Spleen (tissue), 11 donors: ENCODE results near the gene CUL9. TPM values are rescaled to one million over a fixed set of nuclear protein-coding genes. Genes with fewer than 3 reads are reported as not detected.

Source experiments
- DNase-seq: peaks from one replicate; pipeline ENCODE4 v3.0.0-alpha.2; 2020
- H3K27ac ChIP-seq, 8 donors: fragments of 200-600 bp; sonication (generic) in 7 of 8; 1 replicate in 4 of 8; 2 replicates in 4 of 8; pipeline versions ENCODE4 v1.5.0 to v1.8.0; 2016 to 2021; ENCODE audit warnings: inconsistent platforms in 4 of 8, mild to moderate bottlenecking in 4 of 8, moderate library complexity in 1 of 8
- H3K27me3 ChIP-seq, 7 donors: fragments of 200-600 bp; sonication (generic) in 6 of 7; replicated peaks in 1 of 7; 1 replicate in 4 of 7; 2 replicates in 3 of 7; pipeline versions ENCODE4 v1.5.0 to v1.8.0; 2016 to 2021; ENCODE audit warnings: inconsistent platforms in 3 of 7, mild to moderate bottlenecking in 1 of 7
- H3K36me3 ChIP-seq, 6 donors: fragments of 200-600 bp; sonication (generic) in 5 of 6; 1 replicate in 4 of 6; 2 replicates in 2 of 6; pipeline versions ENCODE4 v1.5.0 to v1.8.0; 2016 to 2021; ENCODE audit warnings: inconsistent platforms in 2 of 6
- H3K4me1 ChIP-seq, 6 donors: fragments of 200-600 bp; sonication (generic) in 5 of 6; 1 replicate in 3 of 6; 2 replicates in 3 of 6; pipeline versions ENCODE4 v1.5.0 to v1.8.0; 2016 to 2021; ENCODE audit warnings: inconsistent platforms in 3 of 6
- H3K4me3 ChIP-seq, 8 donors: fragments of 200-600 bp; sonication (generic) in 7 of 8; 1 replicate in 4 of 8; 2 replicates in 4 of 8; pipeline versions ENCODE4 v1.5.0 to v1.8.0; 2016 to 2021; ENCODE audit warnings: inconsistent platforms in 4 of 8, mild to moderate bottlenecking in 4 of 8, moderate library complexity in 2 of 8
- H3K9me3 ChIP-seq, 8 donors: fragments of 200-600 bp; sonication (generic) in 7 of 8; 1 replicate in 4 of 8; 2 replicates in 4 of 8; pipeline versions ENCODE4 v1.5.0 to v1.8.0; 2016 to 2021; ENCODE audit warnings: inconsistent platforms in 4 of 8
- CTCF ChIP-seq, 11 experiments: fragments of 200-600 bp in 7 of 11; fragments of 450-650 bp in 4 of 11; sonication (generic) in 4 of 11; IDR thresholded peaks in 8 of 11; conservative IDR thresholded peaks in 3 of 11; 1 replicate in 7 of 11; 2 replicates in 4 of 11; pipeline versions ENCODE4 v1.4.0 to v1.8.0; 2016 to 2021; ENCODE audit warnings: antibody characterized with exemption in 11 of 11, inconsistent platforms in 4 of 11, mild to moderate bottlenecking in 1 of 11
- POLR2A ChIP-seq, 3 donors: fragments of 450-650 bp; IDR thresholded peaks; one replicate each; pipeline ENCODE4 v1.5.1; 2017; ENCODE audit warnings: antibody characterized with exemption in 3 of 3, mild to moderate bottlenecking in 1 of 3
- POLR2AphosphoS5 ChIP-seq, 3 donors: sonication (generic); formaldehyde crosslinking; IDR thresholded peaks; one replicate each; pipeline ENCODE4 v1.5.1; 2017; ENCODE audit warnings: antibody characterized with exemption in 3 of 3
- WGBS, 5 donors: extraction: QIAGEN DNeasy Blood & Tissue Kit in 3 of 5; methylation state at CpG; one replicate each; pipeline versions ENCODE4 v1.1.5 to v1.1.7; 2013 to 2018; 5-methylcytosine and 5-hydroxymethylcytosine counted together
- intact Hi-C: fragments of 100-400 bp; cut with DNase I; formaldehyde crosslinking; loops from one replicate; pipeline ENCODE4 v1.15.0; 2023; ENCODE audit warnings: low total_unique reads
- polyA plus RNA-seq, 3 donors: library from polyadenylated mRNA; stranded (reverse); fragments of 200-250 nt; gene quantifications; one replicate each; pipeline ENCODE4 v1.2.1, GENCODE V29; 2013
- total RNA-seq, 7 donors: library from RNA; depleted of rRNA in 3 of 7; stranded (reverse); fragments of >200 nt in 3 of 7; fragmentation: NEBNext Ultra II Directional in 4 of 7; extraction: Animal tissue kit (Norgen Biotek cat#: 25700) in 4 of 7; gene quantifications; one replicate each; pipeline versions ENCODE4 v1.1.0 to v1.2.1, GENCODE V29; 2016 to 2021
- donor health status: healthy with polysubstance abuse.
- donor health status: DM: no; HTN: no; CAD: no; lungs with moderate emphysema.
- donor health status: DM: no; HTN: no; CAD: no.
- donor health status: Bipolar disorder and iron deficiency.
- donor health status: healthy.
- donor health status: DM: no; HTN: no; CAD: no.
- donor health status: DM: yes; HTN: yes; CAD: no.

Gene CUL9
- total and polyA plus RNA-seq, 10 donors: 50.4 to 145 (median 69.1) TPM

GRCh38 chr6:43239054-43239453, 57.1 kb downstream of the CUL9 start:
- H3K27ac ChIP-seq: no peak overlapping the region
- TF ChIP-seq POLR2AphosphoS5 (IDR thresholded peaks at IDR 0.05): no peak
- no peak for TF ChIP-seq CTCF (IDR thresholded peaks at IDR 0.05 in 8 of 11, conservative IDR thresholded peaks at IDR 0.05 in 3 of 11)
- TF ChIP-seq POLR2A (IDR thresholded peaks at IDR 0.05): no peak
- no peak for DNase-seq
- peaks cover 0 to 42% (median 16%) of the 10 kb centered on the region in 7 donors for H3K27me3 ChIP-seq
- peaks cover 0 to 12% (median 6%) of the 10 kb centered on the region in 8 donors for H3K9me3 ChIP-seq
- peaks cover 0 to 3% (median 0%) of the 10 kb centered on the region in 6 donors for H3K4me1 ChIP-seq
- 58 to 82% (median 69%) methylated on average over 2 of the region's 2 CpGs for WGBS, 5 donors
- no peaks in the 10 kb centered on the region for H3K36me3 ChIP-seq
- H3K4me3 ChIP-seq: no peak overlapping the region
- intact Hi-C loops: no loop called here

GRCh38 chr6:43240950-43241349, 59.0 kb downstream of the CUL9 start:
- Histone ChIP-seq H3K4me1 (peaks cover 0 to 3% (median 0%) of the 10 kb centered on the region in 6 donors), H3K27me3 (peaks cover 0 to 61% (median 26%) of the 10 kb centered on the region in 7 donors), H3K9me3 (peaks cover 0 to 12% (median 6%) of the 10 kb centered on the region in 8 donors), H3K36me3 (no peaks in the 10 kb centered on the region), H3K4me3 (no peak overlapping the region), H3K27ac (no peak overlapping the region)
- intact Hi-C loops: no loop called here
- DNase-seq: no peak
- WGBS, 5 donors: 68 to 100% (median 75%) methylated on average over 1 of the region's 1 CpG
- TF ChIP-seq CTCF (IDR thresholded peaks at IDR 0.05 in 8 of 11, conservative IDR thresholded peaks at IDR 0.05 in 3 of 11) (no peak), POLR2AphosphoS5 (IDR thresholded peaks at IDR 0.05) (no peak)

GRCh38 chr6:43241446-43241845, 59.5 kb downstream of the CUL9 start:
- TF ChIP-seq POLR2A (IDR thresholded peaks at IDR 0.05) (no peak), CTCF (IDR thresholded peaks at IDR 0.05 in 8 of 11, conservative IDR thresholded peaks at IDR 0.05 in 3 of 11) (no peak), POLR2AphosphoS5 (IDR thresholded peaks at IDR 0.05) (no peak)
- no peak for DNase-seq

GRCh38 chr6:43242908-43243663, 61.1 kb downstream of the CUL9 start, which contains the start of gene TTBK1:
Gene TTBK1 (plus strand): TSS chr6:43243481. CDS start chr6:43246661, 3,180 bp downstream.
- peaks cover 0 to 71% (median 26%) of the 10 kb centered on the region in 7 donors for H3K27me3 ChIP-seq
- intact Hi-C loops: no loop called here

More at GRCh38 chr6:43241446-43241845, 59.5 kb downstream of the CUL9 start:
- Histone ChIP-seq H3K27me3 (peaks cover 0 to 66% (median 26%) of the 10 kb centered on the region in 7 donors), H3K9me3 (peaks cover 0 to 12% (median 6%) of the 10 kb centered on the region in 8 donors), H3K4me3 (no peak overlapping the region), H3K36me3 (no peaks in the 10 kb centered on the region), H3K4me1 (peaks cover 0 to 6% (median 2%) of the 10 kb centered on the region in 6 donors), H3K27ac (no peak overlapping the region)
- intact Hi-C loops: no loop called here
- WGBS, 5 donors: 87 to 98% (median 93%) methylated on average over 2 of the region's 2 CpGs

More at GRCh38 chr6:43242908-43243663, 61.1 kb downstream of the CUL9 start, which contains the start of gene TTBK1:
- Histone ChIP-seq H3K4me3 (peak within 1 kb of the TSS in 1 of 8 donors; percentile 45), H3K4me1 (peaks cover 4 to 22% (median 17%) of the 10 kb centered on the region in 6 donors), H3K27ac (no peak within 1 kb of the TSS), H3K36me3 (no peaks in the 10 kb centered on the region), H3K9me3 (peaks cover 0 to 12% (median 6%) of the 10 kb centered on the region in 8 donors)
- TF ChIP-seq CTCF (IDR thresholded peaks at IDR 0.05 in 8 of 11, conservative IDR thresholded peaks at IDR 0.05 in 3 of 11) (no peak), POLR2A (IDR thresholded peaks at IDR 0.05) (no peak), POLR2AphosphoS5 (IDR thresholded peaks at IDR 0.05) (no peak)
- 14 to 19% (median 16%) methylated on average over 24 to 47 of the region's 47 CpGs for WGBS, 5 donors
- no peak for DNase-seq
